GM03348 (cell line): ENCODE data around the gene GPHA2.
A peak's percentile ranks its signal among the peaks of the same experiment; 100 is the strongest.
"Not testable (repeated sequence)": the region's sequence is repeated elsewhere in the genome, so short reads cannot be mapped to it uniquely, and the experiment has no call there.

Source experiments
- DNase-seq: peaks from one replicate; pipeline ENCODE4 v3.0.0; 2012; ENCODE audit warnings: low spot score

GPHA2 gene, protein sequence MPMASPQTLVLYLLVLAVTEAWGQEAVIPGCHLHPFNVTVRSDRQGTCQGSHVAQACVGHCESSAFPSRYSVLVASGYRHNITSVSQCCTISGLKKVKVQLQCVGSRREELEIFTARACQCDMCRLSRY

DNA sequence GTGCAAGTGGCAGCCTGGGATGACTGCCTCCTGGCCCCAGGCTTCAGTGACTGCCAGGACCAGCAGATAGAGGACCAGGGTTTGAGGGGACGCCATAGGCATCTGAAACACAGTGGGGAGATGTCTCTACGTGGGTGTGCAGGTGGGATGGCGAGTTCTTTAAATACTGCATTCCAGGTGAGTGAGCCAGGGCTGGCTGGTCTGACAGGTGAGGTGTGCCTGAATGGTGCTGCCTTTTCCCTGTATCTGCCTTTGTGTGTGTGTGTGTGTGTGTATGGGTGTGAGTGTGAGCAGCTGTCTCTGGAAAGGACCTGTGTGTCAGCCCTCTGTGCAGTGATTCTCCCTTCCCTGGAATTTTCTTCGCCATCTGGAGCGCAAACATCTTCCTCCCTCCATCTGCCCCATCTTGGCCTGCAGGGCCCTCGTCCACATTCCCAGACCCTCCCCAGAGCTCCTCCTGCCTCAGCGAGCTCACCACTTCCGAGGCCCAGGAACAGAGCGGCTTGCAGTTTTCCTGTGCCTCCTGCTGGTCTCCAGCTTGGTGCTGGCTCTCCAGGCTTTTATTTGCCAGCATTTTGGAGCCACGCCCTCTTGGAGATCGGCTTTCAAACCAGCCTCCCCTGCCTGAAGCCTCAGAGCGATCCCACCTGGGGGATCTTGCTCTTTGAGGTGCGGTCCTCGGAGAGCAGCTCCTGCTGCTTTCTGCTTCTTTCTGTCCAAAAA, at the start of gene GPHA2:
GPHA2 (minus strand) TSS at position 535 of the 723 bp plus-strand sequence; CDS start at position 102, 433 bp downstream.
- peak; percentile 41 for DNase-seq

DNA sequence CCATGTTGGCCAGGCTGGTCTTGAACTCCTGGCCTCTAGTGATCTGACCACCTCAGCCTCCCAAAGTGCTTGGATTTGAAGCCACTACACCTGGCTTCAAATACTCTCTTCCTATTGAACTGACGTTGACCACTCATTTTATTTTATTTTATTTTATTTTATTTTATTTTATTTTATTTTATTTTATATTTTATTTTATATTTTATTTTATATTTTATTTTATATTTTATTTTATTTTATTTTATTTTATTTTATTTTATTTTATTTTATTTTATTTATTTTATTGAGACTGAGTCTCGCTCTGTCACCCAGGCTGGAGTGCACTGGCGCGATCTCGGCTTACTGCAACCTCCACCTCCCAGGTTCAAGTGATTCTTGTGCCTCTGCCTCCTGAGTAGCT, 47.6 kb upstream of the GPHA2 start:
- not testable (repeated sequence) for DNase-seq

DNA sequence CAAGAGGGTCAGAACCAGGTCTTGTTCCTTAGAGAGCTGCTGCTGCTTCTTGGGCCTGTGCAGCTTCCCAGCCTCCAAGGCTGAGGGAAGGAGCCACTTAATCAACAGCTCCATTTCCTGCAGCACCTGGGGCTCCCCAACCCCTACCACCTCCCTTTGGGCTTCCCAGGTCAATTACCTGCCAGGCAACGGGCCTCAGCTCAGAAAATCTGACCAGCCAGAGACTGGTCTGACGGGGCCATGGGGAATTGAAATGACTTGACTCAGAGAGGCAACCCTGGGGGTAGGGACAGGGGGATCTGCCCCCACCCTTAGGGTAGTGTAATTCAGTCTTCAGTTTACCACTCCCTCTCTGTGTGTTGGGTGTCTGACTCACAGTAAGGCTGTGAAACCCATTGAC, 41.0 kb upstream of the GPHA2 start:
- DNase-seq, result no peak

DNA sequence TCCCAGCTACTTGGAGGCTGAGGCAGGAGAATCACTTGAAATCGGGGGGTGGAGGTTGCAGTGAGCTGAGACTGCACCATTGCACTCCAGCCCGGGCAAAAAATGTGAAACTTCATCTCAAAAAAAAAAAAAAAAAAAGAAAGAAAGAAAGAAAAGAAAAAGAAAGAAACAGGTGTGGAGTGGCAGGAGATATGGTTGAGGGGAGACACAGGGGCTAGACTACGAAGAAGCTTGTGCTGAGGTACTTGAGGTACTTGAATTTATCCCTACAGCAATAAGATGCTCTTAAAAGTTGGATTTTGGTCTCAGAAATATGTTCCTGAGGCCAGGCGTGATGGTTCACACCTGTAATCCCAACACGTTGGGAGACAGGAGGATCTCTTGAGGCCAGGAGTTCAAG, 38.4 kb upstream of the GPHA2 start:
- DNase-seq, result no peak

DNA sequence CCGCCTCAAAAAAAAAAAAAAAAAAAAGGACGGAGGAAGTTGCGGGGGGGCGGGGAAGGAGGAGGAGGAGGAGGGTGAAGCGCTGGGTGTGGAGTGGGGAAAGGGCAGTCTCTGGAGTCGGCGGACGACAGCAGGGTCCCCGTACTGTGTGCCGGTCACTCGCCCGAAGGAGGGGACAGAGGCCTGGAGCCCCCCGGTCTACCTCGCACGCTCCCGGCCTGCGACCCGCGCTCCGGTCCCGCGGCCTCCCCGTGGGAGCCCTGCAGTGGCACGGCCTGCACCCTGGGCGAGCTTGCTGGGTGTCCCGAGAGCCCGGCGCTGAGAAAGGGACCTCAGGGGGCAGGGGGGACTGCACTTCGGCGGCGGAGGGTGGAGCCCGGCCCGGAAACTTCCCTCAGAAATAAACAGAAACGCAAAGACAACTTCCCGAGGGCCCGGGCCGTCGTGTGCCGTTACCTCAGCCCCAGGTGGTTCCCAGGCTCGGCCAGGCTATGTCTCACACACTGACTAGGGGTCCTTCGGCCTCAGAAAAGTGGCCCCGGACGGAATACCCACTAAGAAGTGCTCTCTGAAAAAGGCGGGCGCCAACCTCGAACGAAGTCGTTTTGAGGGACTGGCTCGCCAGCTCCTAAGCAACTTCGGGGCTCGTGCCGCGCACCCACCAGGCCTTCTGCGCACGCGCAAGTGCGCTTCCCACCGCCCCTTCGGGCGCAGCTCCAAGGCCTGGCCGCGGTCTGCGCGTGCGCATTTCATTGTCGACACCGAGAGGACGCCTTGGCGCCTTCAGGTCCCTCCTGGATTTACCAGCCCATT, 35.9 kb upstream of the GPHA2 start, which contains the start of gene MAJIN:
MAJIN (minus strand) TSS at position 688 of the 813 bp plus-strand sequence. CDS start 12,703 bp downstream, outside the sequence.
- peak; percentile 58 for DNase-seq

DNA sequence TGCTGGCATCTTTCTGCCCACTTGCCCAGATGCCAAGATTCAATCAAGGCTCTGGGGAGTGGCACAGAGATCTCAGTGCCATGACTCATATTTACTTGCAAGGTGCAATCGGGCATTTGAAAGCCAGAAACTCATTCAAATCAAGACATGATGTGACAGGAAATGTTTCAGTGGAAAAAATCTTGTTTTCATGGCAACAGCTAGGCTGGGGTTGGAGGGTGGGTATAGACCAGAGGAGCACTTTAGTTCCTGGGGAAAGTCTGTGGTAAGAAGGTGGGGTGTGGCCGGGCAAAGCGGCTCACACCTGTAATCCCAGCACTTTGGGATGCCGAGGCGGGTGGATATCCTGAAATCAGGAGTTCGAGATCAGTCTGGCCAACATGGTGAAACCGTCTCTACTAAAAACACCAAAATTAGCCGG, 35.0 kb upstream of the GPHA2 start:
- no peak for DNase-seq

DNA sequence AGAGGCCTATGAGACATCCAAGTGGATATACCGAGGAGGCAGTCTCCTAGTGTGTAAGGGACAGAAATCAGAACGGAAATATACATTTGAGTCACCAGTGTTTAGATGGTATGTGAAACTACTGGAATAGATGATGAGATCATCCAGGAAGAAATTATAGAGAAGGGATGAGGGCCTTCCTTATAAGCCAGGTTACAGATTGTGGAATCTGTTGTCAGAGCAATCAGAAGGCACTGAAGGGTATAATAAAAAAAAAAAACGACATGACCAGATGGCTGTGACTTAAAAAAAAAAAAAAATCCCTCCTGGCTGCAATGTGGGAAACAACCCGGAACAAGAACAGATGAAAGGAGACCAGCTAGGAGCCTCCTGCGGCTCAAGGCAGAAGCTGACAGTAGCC, 33.5 kb upstream of the GPHA2 start:
- no peak for DNase-seq

DNA sequence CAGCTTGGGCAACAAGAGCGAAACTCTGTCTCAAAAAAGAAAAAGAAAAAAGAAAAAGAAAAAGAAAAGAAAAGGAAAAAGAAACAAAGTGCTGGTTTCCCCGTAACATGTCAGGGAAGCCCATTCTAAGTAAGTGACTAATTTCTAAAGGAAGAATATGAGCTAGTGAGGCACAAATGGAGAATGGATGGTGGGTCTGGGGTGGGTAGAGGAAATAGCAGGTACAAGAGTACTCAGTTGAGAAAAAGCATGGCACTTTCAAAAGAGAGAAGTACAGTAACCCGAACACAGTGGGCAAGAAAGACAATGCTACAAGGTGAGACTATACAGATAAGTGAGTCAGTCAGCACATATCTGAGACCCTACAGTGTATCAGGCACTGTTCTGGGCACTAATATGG, 31.7 kb upstream of the GPHA2 start:
- no peak for DNase-seq

DNA sequence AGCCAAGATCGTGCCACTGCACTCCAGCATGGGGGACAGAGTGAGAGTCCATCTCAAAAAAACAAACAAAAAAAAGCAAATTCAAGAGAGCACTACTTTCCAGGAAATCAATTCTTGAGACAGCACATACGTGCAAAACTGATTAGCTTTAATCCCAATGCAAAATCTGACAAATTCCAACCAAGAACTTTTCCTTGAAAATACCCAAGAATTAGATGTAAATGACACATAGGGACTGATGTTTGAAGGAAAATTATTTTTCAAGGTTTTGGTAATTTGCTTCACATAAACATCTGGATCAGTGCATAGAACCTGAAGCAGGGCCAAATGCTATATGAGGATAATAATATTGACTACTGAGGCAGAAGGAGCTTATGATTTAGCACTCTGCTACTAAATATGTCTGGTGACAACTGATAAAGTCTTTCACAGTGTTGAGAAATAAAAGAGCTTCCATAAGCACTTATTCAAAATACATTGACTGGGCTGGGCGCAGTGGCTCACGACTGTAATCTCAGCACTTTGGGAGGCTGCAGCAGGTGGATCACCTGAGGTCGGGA, 27.5 kb upstream of the GPHA2 start:
- DNase-seq, result no peak

DNA sequence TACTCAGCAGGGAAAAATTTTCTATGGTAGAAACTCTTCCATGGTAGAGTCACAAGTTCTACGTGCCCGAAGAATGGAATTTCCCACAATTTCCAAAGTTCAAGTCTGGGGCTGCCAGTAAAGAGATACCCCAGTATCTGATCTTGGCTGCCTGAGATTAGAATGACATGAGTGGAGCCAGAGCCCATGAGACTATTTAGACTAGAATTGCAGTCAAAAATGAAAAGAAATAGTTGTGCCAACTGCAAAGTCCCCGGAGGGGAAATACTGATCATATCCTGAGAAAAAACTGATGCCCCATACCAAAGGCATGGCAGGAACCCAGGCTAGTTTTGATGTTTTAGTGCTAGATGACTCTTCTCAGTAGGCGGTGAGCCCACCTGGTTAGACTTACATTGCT, 25.0 kb upstream of the GPHA2 start:
- DNase-seq, result no peak

DNA sequence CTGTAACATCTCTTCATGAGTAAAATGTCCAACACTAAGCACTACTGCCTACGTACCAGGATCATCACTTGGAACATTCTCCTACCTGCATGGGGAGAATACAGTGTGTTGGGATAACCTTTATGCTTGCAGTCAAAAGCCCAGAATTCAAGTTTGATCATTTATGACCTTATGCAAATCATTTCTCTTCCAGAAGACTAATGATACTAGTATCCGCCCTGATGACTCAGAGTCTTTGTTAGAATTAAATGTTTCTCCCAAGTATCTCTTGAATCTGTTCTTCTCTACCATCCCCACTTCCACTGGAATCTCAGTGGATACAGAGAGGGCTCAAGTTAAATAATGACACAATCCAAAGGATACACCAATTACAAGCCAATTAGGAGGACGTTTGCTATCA, 23.8 kb upstream of the GPHA2 start:
- no peak for DNase-seq

DNA sequence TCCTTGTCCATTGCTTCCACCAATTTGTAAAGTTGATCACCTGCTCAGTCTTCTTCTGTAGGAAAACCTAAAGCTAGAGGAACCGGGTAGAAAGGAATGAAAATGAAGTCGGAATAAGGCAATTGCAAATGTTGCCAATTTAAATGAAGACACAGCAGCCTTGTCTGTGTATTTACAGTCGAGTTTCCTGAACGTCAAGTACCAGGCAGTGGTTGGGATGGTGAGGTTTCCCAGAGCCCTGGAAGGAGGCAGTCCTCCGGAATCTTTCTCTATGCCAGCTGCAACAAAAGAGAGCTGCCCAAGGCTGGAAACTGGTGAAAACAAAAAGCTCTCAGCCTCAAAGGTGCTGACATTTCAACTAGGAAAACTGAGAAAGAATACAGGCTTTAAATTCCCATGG, 18.5 kb upstream of the GPHA2 start:
- no peak for DNase-seq

DNA sequence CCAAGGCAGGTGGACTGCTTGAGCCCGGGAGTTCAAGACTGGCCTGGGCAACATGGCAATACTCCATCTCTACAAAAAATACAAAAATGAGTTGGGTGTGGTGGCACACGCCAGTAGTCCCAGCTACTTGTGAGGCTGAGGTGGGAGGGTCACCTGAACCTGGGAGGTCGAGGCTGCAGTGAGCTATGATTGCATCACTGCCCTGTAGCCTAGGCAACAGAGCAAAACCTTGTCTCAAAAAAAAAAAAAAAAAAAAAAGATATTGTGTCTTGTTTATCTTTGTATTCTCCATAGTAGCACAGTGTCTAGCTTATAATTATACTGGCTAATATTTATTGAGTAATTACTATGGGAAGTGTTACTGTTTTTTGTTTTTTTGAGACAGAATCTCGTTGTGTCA, 15.8 kb upstream of the GPHA2 start:
- no peak for DNase-seq

DNA sequence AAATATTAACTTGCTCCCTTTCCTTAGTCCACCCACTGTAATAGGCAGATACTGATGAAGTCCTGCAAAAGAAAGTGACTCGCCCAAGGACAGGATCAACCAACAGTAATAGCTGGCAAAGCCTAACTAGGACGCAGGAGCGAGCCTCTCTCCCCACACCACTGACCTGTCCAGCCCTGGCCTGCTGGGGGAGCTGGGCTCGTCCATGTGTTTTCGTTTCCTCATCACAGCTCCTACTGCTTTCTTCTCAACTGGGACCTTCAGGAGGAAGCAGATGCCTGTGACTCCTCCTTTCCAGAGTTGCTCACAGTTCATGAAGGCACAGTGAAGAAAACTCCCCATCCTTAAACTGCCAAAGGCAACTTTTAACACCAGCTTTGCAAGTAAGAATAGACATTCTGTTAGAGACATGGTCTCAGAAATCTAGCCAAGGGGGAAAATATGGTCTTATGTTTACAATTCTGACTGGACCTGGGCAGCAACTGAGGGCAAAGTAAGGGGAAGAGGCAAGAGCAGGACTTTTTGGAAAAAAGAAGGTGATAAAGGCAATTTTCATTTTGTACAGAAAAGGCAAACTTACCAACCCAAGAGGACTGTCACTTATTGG, 11.6 kb upstream of the GPHA2 start:
- no peak for DNase-seq

DNA sequence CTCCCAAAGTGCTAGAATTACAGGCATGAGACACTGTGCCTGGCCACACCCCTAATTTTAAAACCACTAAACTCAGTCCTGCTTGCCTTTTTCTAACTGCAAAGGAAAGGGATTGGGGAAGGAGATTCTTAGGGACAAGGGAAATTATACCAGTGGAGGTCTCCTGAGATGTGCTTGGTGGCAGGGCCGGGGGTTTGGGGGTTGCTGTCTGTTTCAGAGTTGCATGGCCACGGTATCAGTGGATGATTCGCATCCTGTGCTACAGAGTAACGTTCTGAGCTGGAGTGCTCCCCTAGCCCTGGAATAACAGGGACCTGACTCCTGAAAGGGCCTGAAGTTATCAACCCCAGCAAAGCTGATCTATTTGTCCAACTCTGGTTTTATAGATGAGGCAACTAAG, 846 bp upstream of the GPHA2 start:
- DNase-seq, result no peak

DNA sequence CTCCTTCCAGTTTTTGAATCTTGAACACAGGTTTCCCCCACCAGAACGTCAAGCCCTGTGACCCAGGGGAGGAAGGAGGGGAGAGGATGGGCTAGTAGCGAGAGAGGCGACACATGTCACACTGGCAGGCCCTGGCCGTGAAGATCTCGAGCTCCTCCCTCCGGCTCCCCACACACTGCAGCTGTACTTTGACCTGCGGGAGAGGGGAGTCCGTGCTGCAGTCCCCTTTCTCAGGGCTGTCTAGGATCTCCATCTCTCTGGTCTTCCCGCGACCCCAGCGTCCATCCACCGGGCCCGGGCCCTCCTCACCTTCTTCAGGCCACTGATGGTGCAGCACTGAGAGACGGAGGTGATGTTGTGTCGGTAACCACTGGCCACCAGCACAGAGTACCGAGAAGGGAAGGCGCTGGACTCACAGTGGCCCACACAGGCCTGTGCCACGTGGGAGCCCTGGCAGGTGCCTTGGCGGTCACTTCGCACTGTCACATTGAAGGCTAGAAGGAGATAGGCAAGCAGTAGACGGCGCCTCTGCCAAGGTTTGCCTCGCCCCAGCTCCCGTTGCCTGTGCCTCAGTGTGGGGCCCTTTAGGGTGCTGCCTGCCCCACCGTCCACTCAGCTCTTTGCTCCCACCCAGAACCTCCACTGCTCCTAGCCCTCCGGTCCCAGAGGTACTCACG, 873 bp downstream of the GPHA2 start:
- no peak for DNase-seq

DNA sequence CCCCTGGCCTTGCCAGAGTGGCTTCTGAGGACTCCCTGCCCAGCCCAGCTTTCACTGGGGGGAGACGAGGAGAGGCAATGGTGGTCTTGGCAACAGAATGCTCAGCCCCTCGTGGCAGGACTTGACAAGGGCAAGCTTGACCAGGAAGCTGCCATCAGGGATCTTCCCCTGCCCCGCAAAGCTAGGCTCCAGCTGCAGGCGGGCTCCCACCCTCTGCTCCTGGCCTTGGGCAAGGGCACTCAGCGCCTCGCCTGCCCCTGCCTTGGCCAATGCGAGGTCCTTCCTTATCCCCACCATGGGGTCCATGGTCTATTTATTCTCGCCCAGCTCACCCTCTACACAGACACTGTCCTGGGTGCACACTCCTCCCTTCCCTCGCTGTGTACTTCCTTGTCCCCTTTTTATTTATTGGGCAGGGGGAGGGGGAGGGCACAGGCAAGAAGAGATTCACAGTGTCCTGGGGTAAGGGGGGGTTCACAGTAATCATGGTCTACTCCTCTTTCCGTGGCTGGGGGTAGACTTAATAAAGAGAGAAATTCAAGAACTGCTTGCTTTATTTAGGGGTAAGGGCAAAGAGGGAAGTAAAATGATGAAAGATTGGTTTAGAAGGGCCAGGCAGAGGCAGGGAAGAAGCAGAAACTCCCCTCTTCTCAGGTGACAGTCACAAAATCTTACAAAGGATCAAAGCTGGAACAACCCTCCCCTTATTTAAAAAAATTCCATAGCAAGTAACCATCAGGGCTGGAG, 1.6 kb downstream of the GPHA2 start:
- no peak for DNase-seq

DNA sequence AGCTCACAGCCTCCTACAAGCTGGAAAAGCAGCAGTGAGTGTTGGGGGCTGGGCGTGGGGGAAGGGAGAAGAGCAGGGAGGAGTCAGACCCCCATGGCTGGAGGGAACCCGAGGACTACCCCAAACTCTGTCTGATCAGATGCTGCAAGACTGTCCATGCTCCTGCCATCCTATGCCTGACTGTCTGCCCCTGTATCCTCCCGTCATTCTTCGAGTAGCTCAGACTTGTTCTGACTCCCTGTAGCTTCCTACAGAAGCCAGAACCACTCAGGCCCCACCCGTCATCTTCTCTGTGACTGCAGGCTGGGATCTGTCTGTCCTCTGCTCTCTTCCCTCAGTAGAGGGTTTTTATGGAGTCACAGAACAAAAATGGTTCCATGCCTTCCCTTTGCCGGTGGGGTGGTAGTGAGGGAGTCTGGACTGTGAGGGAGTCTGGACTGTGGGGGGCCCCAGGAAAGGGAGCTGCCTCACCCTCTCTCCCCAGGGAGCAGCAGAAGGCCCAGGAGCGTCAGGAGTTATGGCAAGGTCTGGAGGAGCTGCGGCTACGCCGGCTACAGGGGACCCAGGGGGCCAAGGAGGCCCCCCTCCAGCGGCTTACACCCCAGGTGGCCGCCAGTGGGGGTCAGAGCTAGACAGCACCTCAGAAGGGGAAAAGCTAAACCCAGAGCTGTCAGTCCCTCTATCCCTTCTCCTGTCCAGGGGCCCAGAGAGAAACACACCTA, 2.3 kb downstream of the GPHA2 start:
- DNase-seq, result no peak

DNA sequence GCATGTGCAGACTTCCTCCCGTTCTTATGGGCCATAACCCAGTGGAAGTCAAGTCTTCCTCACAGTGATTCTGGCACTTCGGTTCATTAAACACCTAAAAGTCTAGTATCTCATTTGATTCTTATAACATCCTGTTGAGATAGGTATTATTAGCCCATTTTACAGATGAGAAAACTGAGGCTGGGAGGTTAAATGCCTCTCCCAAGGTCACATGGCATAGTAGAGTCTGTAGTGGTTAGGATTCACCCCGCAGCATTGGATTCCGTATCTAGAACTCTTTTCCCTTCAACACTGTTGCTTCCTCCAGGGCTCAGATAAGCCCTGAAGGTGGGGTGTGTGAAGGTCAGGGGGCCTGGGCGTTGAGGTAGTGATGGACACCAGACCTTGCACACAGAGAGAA, 3.4 kb downstream of the GPHA2 start:
- no peak for DNase-seq

DNA sequence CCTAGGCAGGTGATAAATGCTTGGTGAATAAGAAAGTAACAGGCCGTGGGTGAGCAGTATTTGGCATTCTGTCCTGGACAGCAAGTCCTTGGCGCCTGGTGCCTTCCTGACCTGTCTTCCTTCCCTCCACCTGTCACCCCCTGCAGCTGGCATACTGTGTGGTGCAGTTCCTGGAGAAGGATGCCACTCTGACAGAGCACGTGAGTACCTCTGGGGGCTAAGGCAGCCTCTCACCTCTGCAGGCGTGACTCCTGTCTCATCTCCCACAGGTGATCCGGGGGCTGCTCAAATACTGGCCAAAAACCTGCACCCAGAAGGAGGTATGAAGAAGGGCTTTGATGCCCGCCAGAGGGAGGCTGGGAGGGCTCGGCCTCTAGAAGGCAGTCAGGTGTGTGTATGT, 4.4 kb downstream of the GPHA2 start:
- no peak for DNase-seq
